ENCODE results near the gene PPP1R16B.

DNA sequence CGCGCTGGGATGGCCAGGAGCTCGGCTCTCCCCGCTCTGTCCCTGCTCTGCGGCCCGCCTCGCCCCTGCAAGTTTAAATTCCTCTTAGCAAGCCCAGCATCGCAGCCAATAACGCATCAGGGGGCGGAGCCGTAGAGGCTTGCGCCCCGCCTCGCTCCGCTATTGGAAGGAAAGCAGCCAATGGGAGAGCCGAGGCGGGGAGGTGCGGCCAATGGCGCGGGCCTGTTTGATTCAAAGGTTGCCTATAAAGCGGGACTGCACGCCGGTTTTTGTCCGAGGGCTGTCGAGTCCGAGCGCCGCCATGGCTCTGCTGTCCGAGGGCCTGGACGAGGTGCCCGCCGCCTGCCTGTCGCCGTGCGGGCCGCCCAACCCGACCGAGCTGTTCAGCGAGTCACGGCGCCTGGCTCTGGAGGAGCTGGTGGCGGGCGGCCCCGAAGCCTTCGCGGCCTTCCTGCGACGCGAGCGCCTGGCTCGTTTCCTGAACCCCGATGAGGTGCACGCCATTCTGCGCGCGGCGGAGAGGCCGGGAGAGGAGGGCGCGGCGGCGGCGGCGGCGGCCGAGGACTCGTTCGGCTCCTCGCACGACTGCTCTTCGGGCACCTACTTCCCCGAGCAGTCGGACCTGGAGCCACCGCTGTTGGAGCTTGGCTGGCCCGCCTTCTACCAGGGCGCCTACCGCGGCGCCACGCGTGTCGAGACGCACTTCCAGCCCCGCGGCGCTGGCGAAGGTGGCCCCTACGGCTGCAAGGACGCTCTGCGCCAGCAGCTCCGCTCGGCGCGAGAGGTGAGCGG lies 120.8 kb downstream of the PPP1R16B start, which contains the start of gene FAM83D:
- TF ChIP-seq POLR2A (IDR thresholded peaks at IDR 0.05; ENCODE audit: low read depth, low read length) (peak; percentile 92), POLR2AphosphoS5 (IDR thresholded peaks at IDR 0.05; ENCODE audit: low read depth, low read length) (peak; percentile 90), TAF1 (IDR thresholded peaks at IDR 0.05; ENCODE audit: low read depth, low read length) (0 out of 2 replicates have a peak, but pooled peaks have one; percentile 40), SPI1 (IDR thresholded peaks at IDR 0.05; ENCODE audit: low read depth, low read length) (no peak), PAX5 (IDR thresholded peaks at IDR 0.05; ENCODE audit: insufficient read depth, low read length, severe bottlenecking) (no peak)

Measured in GM12891 (cell line).